ENCODE measurements around the gene BHLHE40.

Gene BHLHE40

GRCh38 chr3:4939276-4939675 is 40.0 kb upstream of the BHLHE40 start:
- no peak for TF ChIP-seq CTCF (IDR thresholded peaks at IDR 0.05; ENCODE audit: insufficient read depth, missing control alignments)
- no peak for FAIRE-seq
- DNase-seq (ENCODE audit: insufficient read length, low spot score): no peak

- FAIRE-seq: no peak
- no peak for DNase-seq (ENCODE audit: insufficient read length, low spot score)
- no peak for TF ChIP-seq CTCF (IDR thresholded peaks at IDR 0.05; ENCODE audit: insufficient read depth, missing control alignments)
Measured at GRCh38 chr3:4940985-4941384, 38.3 kb upstream of the BHLHE40 start.

- FAIRE-seq: no peak
Measured at GRCh38 chr3:4943549-4943948, 35.7 kb upstream of the BHLHE40 start.

GRCh38 chr3:4945324-4945723 is 33.9 kb upstream of the BHLHE40 start:
- DNase-seq (ENCODE audit: insufficient read length, low spot score) (no peak), FAIRE-seq (no peak)
- TF ChIP-seq CTCF (IDR thresholded peaks at IDR 0.05; ENCODE audit: insufficient read depth, missing control alignments): no peak

More at GRCh38 chr3:4943549-4943948, 35.7 kb upstream of the BHLHE40 start:
- DNase-seq (ENCODE audit: insufficient read length, low spot score): no peak
- TF ChIP-seq CTCF (IDR thresholded peaks at IDR 0.05; ENCODE audit: insufficient read depth, missing control alignments): no peak

GRCh38 chr3:4947028-4947427 is 32.2 kb upstream of the BHLHE40 start:
- no peak for TF ChIP-seq CTCF (IDR thresholded peaks at IDR 0.05; ENCODE audit: insufficient read depth, missing control alignments)
- FAIRE-seq (no peak), DNase-seq (ENCODE audit: insufficient read length, low spot score) (no peak)

- DNase-seq (ENCODE audit: insufficient read length, low spot score) (no peak), FAIRE-seq (no peak)
- no peak for TF ChIP-seq CTCF (IDR thresholded peaks at IDR 0.05; ENCODE audit: insufficient read depth, missing control alignments)
Measured at GRCh38 chr3:4948395-4948794, 30.8 kb upstream of the BHLHE40 start.

GRCh38 chr3:4949004-4949403 is 30.2 kb upstream of the BHLHE40 start:
- no peak for TF ChIP-seq CTCF (IDR thresholded peaks at IDR 0.05; ENCODE audit: insufficient read depth, missing control alignments)
- DNase-seq (ENCODE audit: insufficient read length, low spot score) (no peak), FAIRE-seq (no peak)
